H1 (cell line): Measurements from ENCODE around the gene OR8B3. TPM values are rescaled to one million over a fixed set of nuclear protein-coding genes. Genes with fewer than 3 reads are reported as not detected.

ENCODE experiments used
- CTCF ChIA-PET: fragments of 300-600 bp; sonication (Branson Sonifier 250); formaldehyde crosslinking; loops from one replicate; lab custom pipeline; 2021; ENCODE audit not compliant: partially characterized antibody; lab: Charles Lee
- POLR2A ChIA-PET: fragments of 300-600 bp; sonication (Branson Sonifier 250); formaldehyde crosslinking; loops from one replicate; lab custom pipeline; 2021; ENCODE audit warnings: inconsistent platforms; ENCODE audit not compliant: partially characterized antibody; lab: Charles Lee
- DNase-seq, 2 experiments: peaks; one replicate each; pipeline versions ENCODE4 v3.0.0 to v3.0.0-alpha.2; 2010 to 2022; ENCODE audit warnings: low spot score in 2 of 2, low read depth in 1 of 2, mixed read lengths in 1 of 2
- FAIRE-seq: peaks from 2 replicates; lab custom pipeline; 2011; peaks lifted over from hg19 to GRCh38; lab: Jason Lieb, UNC
- H2AFZ ChIP-seq: 2 replicates; pipeline ENCODE4 v1.8.1; 2012; ENCODE audit warnings: low read length, inconsistent platforms
- H2AK5ac ChIP-seq: 2 replicates; pipeline ENCODE4 v1.6.1; 2013; ENCODE audit warnings: low read depth, low read length
- H2BK120ac ChIP-seq: replicated peaks from 2 replicates; pipeline ENCODE3; 2013; ENCODE audit warnings: low read depth, low read length, inconsistent platforms
- H2BK12ac ChIP-seq: 2 replicates; pipeline ENCODE4 v1.6.1; 2013; ENCODE audit warnings: low read depth, low read length
- H2BK15ac ChIP-seq: 2 replicates; pipeline ENCODE4 v1.6.1; 2013; ENCODE audit warnings: low read length
- H2BK20ac ChIP-seq: 2 replicates; pipeline ENCODE4 v1.6.1; 2013; ENCODE audit warnings: low read length
- H2BK5ac ChIP-seq: 2 replicates; pipeline ENCODE4 v1.6.1; 2013; ENCODE audit warnings: low read depth, low read length
- H3K14ac ChIP-seq: 2 replicates; pipeline ENCODE4 v1.6.1; 2013; ENCODE audit warnings: inconsistent platforms; ENCODE audit not compliant: insufficient read length
- H3K18ac ChIP-seq: 2 replicates; pipeline ENCODE4 v1.6.1; 2013; ENCODE audit warnings: low read length; ENCODE audit errors: extremely low read depth
- H3K23ac ChIP-seq: 2 replicates; pipeline ENCODE4 v1.6.1; 2013; ENCODE audit warnings: inconsistent platforms; ENCODE audit not compliant: insufficient read length
- H3K23me2 ChIP-seq: 2 replicates; pipeline ENCODE4 v1.6.1; 2013; ENCODE audit warnings: low read depth, low read length
- H3K27ac ChIP-seq: 2 replicates; pipeline ENCODE4 v1.6.1; 2011; ENCODE audit warnings: low read depth, low read length, inconsistent platforms
- H3K27me3 ChIP-seq, 4 experiments: replicated peaks in 1 of 4; 1 replicate in 1 of 4; 2 replicates in 3 of 4; pipeline versions ENCODE4 v1.6.1 to v1.8.1; 2011 to 2013; ENCODE audit warnings: low read length in 3 of 4, mild to moderate bottlenecking in 3 of 4, inconsistent platforms in 2 of 4, mixed read lengths in 2 of 4, moderate library complexity in 1 of 4; ENCODE audit not compliant: control insufficient read depth in 3 of 4, insufficient read depth in 3 of 4; ENCODE audit errors: extremely low read depth in 1 of 4
- H3K36me3 ChIP-seq, 4 experiments: 2 replicates each; pipeline versions ENCODE4 v1.6.1 to v1.8.1; 2011 to 2013; ENCODE audit warnings: mild to moderate bottlenecking in 4 of 4, low read length in 3 of 4, moderate library complexity in 2 of 4, control low read depth in 1 of 4, inconsistent platforms in 1 of 4; ENCODE audit not compliant: insufficient read depth in 4 of 4, control insufficient read depth in 2 of 4
- H3K4ac ChIP-seq: replicated peaks from 2 replicates; pipeline ENCODE3; 2013; ENCODE audit warnings: low read length, low read depth, mixed read lengths, inconsistent platforms; ENCODE audit not compliant: insufficient read length
- H3K4me1 ChIP-seq, 4 experiments: replicated peaks in 1 of 4; 1 replicate in 1 of 4; 2 replicates in 3 of 4; pipeline versions ENCODE4 v1.6.1 to v1.8.1; 2011 to 2013; ENCODE audit warnings: low read length in 3 of 4, inconsistent platforms in 2 of 4, mixed read lengths in 1 of 4; ENCODE audit not compliant: insufficient read depth in 4 of 4, control insufficient read depth in 3 of 4
- H3K4me2 ChIP-seq, 2 experiments: 2 replicates each; pipeline versions ENCODE4 v1.6.1 to v1.8.1; 2011 to 2013; ENCODE audit warnings: low read depth in 2 of 2, low read length in 2 of 2, control low read depth in 1 of 2, inconsistent platforms in 1 of 2, mild to moderate bottlenecking in 1 of 2; ENCODE audit not compliant: insufficient read depth in 1 of 2
- H3K4me3 ChIP-seq, 4 experiments: fragments of 200-600, 300-600 bp in 1 of 4; sonication (generic), shearing (Covaris generic), sonication (Bioruptor Twin) in 1 of 4; 2 replicates each; pipeline versions ENCODE4 v1.5.1 to v1.8.1; 2011 to 2016; ENCODE audit warnings: low read length in 4 of 4, low read depth in 3 of 4, control low read depth in 2 of 4, inconsistent platforms in 2 of 4, mild to moderate bottlenecking in 2 of 4, mixed read lengths in 1 of 4, moderate library complexity in 1 of 4; ENCODE audit not compliant: insufficient read depth in 2 of 4; ENCODE audit errors: extremely low read depth in 1 of 4
- H3K56ac ChIP-seq: replicated peaks from 2 replicates; pipeline ENCODE3; 2013; ENCODE audit warnings: low read depth, mild to moderate bottlenecking, mixed read lengths, low read length, inconsistent platforms; ENCODE audit not compliant: insufficient read length
- H3K79me1 ChIP-seq: 2 replicates; pipeline ENCODE4 v1.6.1; 2013; ENCODE audit warnings: low read depth, low read length, control low read depth
- H3K79me2 ChIP-seq, 2 experiments: 2 replicates each; pipeline versions ENCODE4 v1.6.1 to v1.8.1; 2012 to 2013; ENCODE audit warnings: low read length in 2 of 2, mild to moderate bottlenecking in 2 of 2, inconsistent platforms in 1 of 2; ENCODE audit not compliant: insufficient read depth in 2 of 2, control insufficient read depth in 1 of 2
- H3K9ac ChIP-seq, 4 experiments: replicated peaks in 1 of 4; 1 replicate in 1 of 4; 2 replicates in 3 of 4; pipeline versions ENCODE4 v1.6.1 to v1.8.1; 2011 to 2013; ENCODE audit warnings: low read depth in 3 of 4, low read length in 3 of 4, control low read depth in 2 of 4, mild to moderate bottlenecking in 2 of 4, moderate library complexity in 2 of 4, inconsistent platforms in 1 of 4; ENCODE audit errors: extremely low read depth in 1 of 4
- H3K9me3 ChIP-seq, 2 experiments: 2 replicates each; pipeline versions ENCODE4 v1.6.1 to v1.8.1; 2012 to 2013; ENCODE audit warnings: mild to moderate bottlenecking in 2 of 2, moderate library complexity in 2 of 2, control low read depth in 1 of 2, inconsistent platforms in 1 of 2, low read depth in 1 of 2, low read length in 1 of 2, mixed read lengths in 1 of 2; ENCODE audit not compliant: insufficient read depth in 2 of 2
- H4K20me1 ChIP-seq, 2 experiments: replicated peaks in 1 of 2; 2 replicates each; pipeline versions ENCODE3 to v1.8.1; 2011 to 2013; ENCODE audit warnings: inconsistent platforms in 2 of 2, low read length in 2 of 2, mild to moderate bottlenecking in 1 of 2; ENCODE audit not compliant: insufficient read depth in 2 of 2, control insufficient read depth in 1 of 2
- H4K5ac ChIP-seq: 2 replicates; pipeline ENCODE4 v1.6.1; 2013; ENCODE audit warnings: low read length, low read depth, mixed read lengths, inconsistent platforms; ENCODE audit not compliant: insufficient read length
- H4K8ac ChIP-seq: 2 replicates; pipeline ENCODE4 v1.8.0; 2013; ENCODE audit warnings: mild to moderate bottlenecking, moderate library complexity, low read length, inconsistent platforms; ENCODE audit not compliant: insufficient read depth; ENCODE audit errors: extremely low read depth
- H4K91ac ChIP-seq: replicated peaks from 2 replicates; pipeline ENCODE3; 2013; ENCODE audit warnings: low read length, mixed read lengths, inconsistent platforms; ENCODE audit not compliant: insufficient read length
- ATF3 ChIP-seq: IDR thresholded peaks from 2 replicates; pipeline ENCODE4 v1.6.1; 2011; ENCODE audit warnings: low read depth, mild to moderate bottlenecking, low read length; ENCODE audit not compliant: insufficient read depth
- BACH1 ChIP-seq: IDR thresholded peaks from 2 replicates; pipeline ENCODE4 v1.6.1; 2012; ENCODE audit warnings: low read length, improper control_type of control experiment
- CEBPB ChIP-seq: IDR thresholded peaks from 2 replicates; pipeline ENCODE4 v1.6.1; 2012; ENCODE audit warnings: low read depth, low read length
- CHD1 ChIP-seq: IDR thresholded peaks from 2 replicates; pipeline ENCODE4 v1.6.1; 2012; ENCODE audit warnings: low read depth, low read length, improper control_type of control experiment
- FOSL1 ChIP-seq: IDR thresholded peaks from 2 replicates; pipeline ENCODE4 v1.6.1; 2011; ENCODE audit warnings: mild to moderate bottlenecking, low read depth, low read length, moderate library complexity; ENCODE audit not compliant: insufficient read depth
- GABPA ChIP-seq: IDR thresholded peaks from 2 replicates; pipeline ENCODE4 v1.6.1; 2011; ENCODE audit warnings: mild to moderate bottlenecking, low read length, moderate library complexity, borderline replicate concordance; ENCODE audit not compliant: insufficient read depth
- MAFK ChIP-seq: IDR thresholded peaks from 2 replicates; pipeline ENCODE4 v1.6.1; 2012; ENCODE audit warnings: low read depth, mild to moderate bottlenecking, improper control_type of control experiment, low read length
- TAF7 ChIP-seq: optimal IDR thresholded peaks from 2 replicates; pipeline ENCODE3; 2011; ENCODE audit warnings: low read depth, mild to moderate bottlenecking, inconsistent platforms, low read length, moderate library complexity, borderline replicate concordance
- WGBS, 2 experiments: shearing (Covaris generic) in 1 of 2; methylation state at CpG; one replicate each; pipeline versions ENCODE4 v1.1.6 to v1.1.7; 2013 to 2015; ENCODE audit warnings: low lambda C conversion rate in 2 of 2, mixed read lengths in 2 of 2, inconsistent platforms in 1 of 2, low coverage in 1 of 2, missing lambda C conversion rate in 1 of 2; ENCODE audit not compliant: insufficient replicate concordance in 2 of 2, insufficient coverage in 1 of 2, insufficient read length in 1 of 2; ENCODE audit errors: extremely low coverage in 1 of 2, missing lambda C conversion rate in 1 of 2; 5-methylcytosine and 5-hydroxymethylcytosine counted together
- polyA plus RNA-seq, 7 experiments: library from polyadenylated mRNA; depleted of rRNA in 3 of 7; stranded (reverse) in 5 of 7; unstranded in 2 of 7; fragments of >200 nt in 5 of 7; fragments of 200-250 nt in 2 of 7; gene quantifications; 1 replicate in 5 of 7; 2 replicates in 1 of 7; 4 replicates in 1 of 7; pipeline versions ENCODE4 v1.2.1 to v1.2.3, GENCODE V29; 2011 to 2013; ENCODE audit warnings: missing spikeins in 2 of 7, mixed read lengths in 2 of 7
- total RNA-seq: library from RNA; stranded (reverse); fragmentation: NEBNext Ultra II Directional; extraction: Animal tissue kit (Norgen Biotek cat#: 25700); gene quantifications from 2 replicates; pipeline ENCODE4 v1.2.1, GENCODE V29; 2021

The OR8B3 gene
- total and polyA plus RNA-seq, 2 of the 8 experiments (the other 6 are each of a cell fraction or from before 2014, with no cell fraction given): not detected

GRCh38 chr11:124442847-124443246 lies 44.0 kb upstream of the OR8B3 start:
- H3K27ac ChIP-seq: no peak overlapping the region
- H3K23ac ChIP-seq: no peak overlapping the region
- H3K27me3 ChIP-seq: no peaks in the 10 kb centered on the region
- H2BK15ac ChIP-seq: no peak overlapping the region
- H2BK120ac ChIP-seq: no peak overlapping the region
- no peak for FAIRE-seq
- no peaks in the 10 kb centered on the region for H3K79me2 ChIP-seq
- no peak overlapping the region for H3K56ac ChIP-seq
- 83% methylated on average over 2 of the region's 2 CpGs; no CpG with 5 or more reads in 1 of the 2 experiments for WGBS, 2 experiments
- H3K79me1 ChIP-seq: no peaks in the 10 kb centered on the region
- H3K14ac ChIP-seq: no peak overlapping the region
- TF ChIP-seq TAF7 (no peak), MAFK (no peak), ATF3 (no peak), BACH1 (no peak), CHD1 (no peak), GABPA (no peak), FOSL1 (no peak), CEBPB (no peak)
- H2BK5ac ChIP-seq: no peak overlapping the region
- H2AK5ac ChIP-seq: no peak overlapping the region
- no peak overlapping the region for H4K5ac ChIP-seq
- no peak overlapping the region for H3K18ac ChIP-seq
- no peak overlapping the region for H4K91ac ChIP-seq
- H3K23me2 ChIP-seq: no peaks in the 10 kb centered on the region
- H4K20me1 ChIP-seq: no peaks in the 10 kb centered on the region
- H2AFZ ChIP-seq: no peak overlapping the region
- H3K9me3 ChIP-seq: peaks cover 0 to 2% of the 10 kb centered on the region in 2 experiments; a peak in 1 of 4 replicates
- H3K4me3 ChIP-seq: no peak overlapping the region
- no peak overlapping the region for H3K4me2 ChIP-seq
- CTCF ChIA-PET: interaction anchor here (0.7 to 3.7 kb wide), 8 partner anchors 23 to 239 kb away, joined by 3 to 20 read pairs (median 3); no protein-coding TSS in a partner anchor
- no peaks in the 10 kb centered on the region for H3K36me3 ChIP-seq
- H4K8ac ChIP-seq: no peak overlapping the region
- H2BK12ac ChIP-seq: no peak overlapping the region
- POLR2A ChIA-PET: no interaction called here
- H3K9ac ChIP-seq: no peak overlapping the region
- H3K4me1 ChIP-seq: no peaks in the 10 kb centered on the region
- H2BK20ac ChIP-seq: no peak overlapping the region
- no peak for DNase-seq
- H3K4ac ChIP-seq: no peak overlapping the region
